Left cardiac atrium (tissue), 4 donors: ENCODE results near the gene DNAJC15. TPM values are rescaled to one million over a fixed set of nuclear protein-coding genes. Genes with fewer than 3 reads are reported as not detected.

ENCODE experiments used
- ATAC-seq, 2 donors: fragments of 200-7000 bp; cut with Tn5 transposase; one replicate each; pipeline ENCODE4 v1.9.1; 2020; ENCODE audit warnings: mild to moderate bottlenecking in 2 of 2, moderate library complexity in 2 of 2
- DNase-seq: peaks from one replicate; pipeline ENCODE4 v3.0.0-alpha.2; 2020
- intact Hi-C, 2 donors: fragments of 100-400 bp; cut with DNase I; formaldehyde crosslinking; loops; one replicate each; pipeline versions ENCODE4 v1.14.1 to v1.15.1; 2022 to 2023
- total RNA-seq, 2 donors: library from RNA; stranded (reverse); fragmentation: NEBNext Ultra II Directional; extraction: Animal tissue kit (Norgen Biotek cat#: 25700); gene quantifications; one replicate each; pipeline ENCODE4 v1.2.1, GENCODE V29; 2021
- donor health status: DM: no; HTN: yes; CAD: no.
- donor health status: DM: no; HTN: yes; CAD: no; lungs with severe emphysema.
- donor health status: DM: yes; HTN: yes; CAD: no.
- donor health status: Dilated cardiomyopathy.

The DNAJC15 gene
- total RNA-seq, 2 donors from 2014 or later: 21.8 to 24.4 TPM

DNA sequence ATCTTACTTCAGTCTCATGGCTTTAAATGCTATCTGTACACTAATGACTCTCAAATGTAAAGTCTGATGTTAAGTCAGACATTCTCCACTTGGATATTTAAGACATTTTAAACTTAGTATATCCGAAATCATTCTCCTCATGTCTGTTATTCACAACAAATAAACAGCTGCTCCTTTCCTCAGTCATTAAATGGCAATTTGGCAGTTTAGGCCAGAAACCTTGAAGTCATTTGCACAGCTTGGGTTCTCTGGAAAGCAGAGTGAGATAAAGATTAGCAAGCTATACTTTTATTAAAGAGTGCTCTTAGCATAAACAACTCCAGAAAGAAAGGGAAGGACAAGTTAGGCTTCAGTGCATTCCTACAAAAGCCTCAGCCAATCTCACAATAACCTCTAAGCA lies 53.7 kb downstream of the DNAJC15 start:
- DNase-seq (no peak), ATAC-seq (no peak)
- intact Hi-C loops: no loop called here

DNA sequence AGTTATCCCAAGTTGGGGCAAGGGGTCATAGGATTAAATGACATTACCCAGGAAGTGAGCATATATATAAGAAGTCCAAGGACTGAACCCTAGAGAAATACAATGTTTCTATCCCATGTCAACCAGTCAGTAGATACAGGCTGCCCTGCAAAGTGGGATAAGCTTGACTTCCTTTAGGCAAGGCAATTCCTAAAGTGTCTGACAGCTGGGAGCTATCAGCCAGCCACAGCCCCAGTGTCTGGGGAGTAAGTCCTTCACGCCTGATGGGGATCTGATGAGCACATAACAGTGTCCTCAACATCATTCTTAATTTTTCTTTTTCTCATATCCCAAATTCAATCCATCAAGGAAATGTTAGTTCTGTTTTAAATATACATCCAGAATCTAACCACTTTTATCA lies 54.1 kb downstream of the DNAJC15 start:
- ATAC-seq (peak in 1 of 2 donors; percentile 23), DNase-seq (no peak)
- intact Hi-C loops: no loop called here

- ATAC-seq (no peak), DNase-seq (no peak)
- intact Hi-C loops: no loop called here
These were observed 54.5 kb downstream of the DNAJC15 start for GRCh38 chr13:43077906-43078305.

DNA sequence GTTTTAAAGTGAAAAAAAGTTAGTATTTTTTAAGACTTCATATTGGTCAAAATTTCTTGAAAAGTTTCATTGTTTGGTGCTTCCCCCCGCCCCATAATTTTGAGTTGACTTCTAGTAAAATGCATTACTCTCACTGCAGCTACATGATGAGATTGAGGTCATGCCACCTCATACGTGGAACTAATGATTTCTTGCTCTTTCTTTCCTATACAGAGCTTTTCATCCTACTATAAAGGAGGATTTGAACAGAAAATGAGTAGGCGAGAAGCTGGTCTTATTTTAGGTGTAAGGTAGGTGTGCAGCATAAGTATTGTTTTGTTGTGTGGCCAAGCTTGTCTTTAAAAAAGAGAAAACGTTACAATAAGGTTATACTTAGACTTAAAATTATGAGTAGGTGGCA lies 55.0 kb downstream of the DNAJC15 start:
- DNase-seq (no peak), ATAC-seq (no peak)
- intact Hi-C loops: no loop called here

DNA sequence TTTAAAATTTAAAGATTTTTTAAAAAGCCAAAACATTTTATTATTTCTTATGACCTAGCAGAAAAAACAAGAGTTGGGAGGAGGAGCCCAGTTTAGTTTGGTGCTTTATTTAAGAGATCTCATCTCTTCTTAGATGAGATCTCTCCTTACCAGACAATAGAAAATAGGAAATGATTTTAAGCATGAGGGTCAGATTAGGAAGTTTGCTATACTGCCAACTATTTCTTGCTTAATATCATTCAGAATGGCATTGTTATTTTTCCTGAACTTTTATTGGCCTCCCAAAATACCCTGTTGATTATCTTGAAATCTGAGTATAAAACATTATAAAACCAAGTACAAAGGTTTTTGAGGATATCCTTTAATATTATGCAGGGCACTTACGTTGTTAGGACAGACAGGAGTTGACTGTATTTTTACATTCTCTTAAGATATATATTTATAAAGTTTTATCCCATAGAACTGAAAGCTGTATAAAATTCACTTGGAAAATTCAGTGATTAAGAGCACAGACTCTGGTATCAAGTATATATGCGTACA lies 56.1 kb downstream of the DNAJC15 start:
- ATAC-seq: no peak
- intact Hi-C loops: no loop called here
- no peak for DNase-seq

GRCh38 chr13:43080199-43080598 lies 56.8 kb downstream of the DNAJC15 start:
- intact Hi-C loops: no loop called here
- no peak for DNase-seq
- no peak for ATAC-seq

- intact Hi-C loops: no loop called here
- DNase-seq (no peak), ATAC-seq (no peak)
These were observed 58.5 kb downstream of the DNAJC15 start for GRCh38 chr13:43081866-43082265.

DNA sequence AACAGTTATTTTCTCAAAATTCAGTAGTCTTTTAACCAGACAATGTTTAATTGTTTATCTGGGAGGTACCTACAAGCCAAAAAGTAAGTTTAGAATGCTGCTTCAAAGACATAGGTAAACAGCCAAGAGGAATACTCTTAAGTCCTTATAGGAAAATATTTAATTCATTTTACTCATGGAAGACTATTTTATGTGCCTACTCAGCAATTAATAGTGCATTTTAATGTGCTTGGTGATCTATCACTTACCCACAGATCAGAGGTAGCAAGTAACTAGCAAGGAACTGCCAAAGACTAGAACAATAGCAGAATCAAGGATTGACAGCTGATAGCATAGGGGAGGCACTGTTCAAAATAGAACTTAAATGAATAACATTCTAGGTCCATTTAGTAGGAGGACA lies 60.4 kb downstream of the DNAJC15 start:
- DNase-seq: no peak
- ATAC-seq: no peak
- intact Hi-C loops: no loop called here

DNA sequence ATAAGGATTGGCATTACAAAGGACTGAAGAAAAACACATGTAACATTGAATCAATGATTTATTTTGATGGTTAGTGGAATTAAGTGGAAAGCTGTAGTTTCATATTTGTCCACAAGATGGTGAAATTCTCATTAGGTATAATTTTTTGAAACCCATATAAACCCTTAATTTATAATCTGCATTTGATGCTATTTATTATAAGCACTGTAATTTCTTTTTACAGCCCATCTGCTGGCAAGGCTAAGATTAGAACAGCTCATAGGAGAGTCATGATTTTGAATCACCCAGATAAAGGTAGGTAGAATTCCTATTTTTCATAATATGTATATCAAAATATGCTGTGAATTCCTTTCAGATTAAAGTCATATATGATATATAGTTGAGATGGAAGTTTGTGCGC lies 62.2 kb downstream of the DNAJC15 start:
- ATAC-seq (no peak), DNase-seq (no peak)
- intact Hi-C loops: loop anchor here in 1 of 2 donors (5.0 kb wide), 1 partner anchor 722 kb away; no protein-coding TSS in a partner anchor

DNA sequence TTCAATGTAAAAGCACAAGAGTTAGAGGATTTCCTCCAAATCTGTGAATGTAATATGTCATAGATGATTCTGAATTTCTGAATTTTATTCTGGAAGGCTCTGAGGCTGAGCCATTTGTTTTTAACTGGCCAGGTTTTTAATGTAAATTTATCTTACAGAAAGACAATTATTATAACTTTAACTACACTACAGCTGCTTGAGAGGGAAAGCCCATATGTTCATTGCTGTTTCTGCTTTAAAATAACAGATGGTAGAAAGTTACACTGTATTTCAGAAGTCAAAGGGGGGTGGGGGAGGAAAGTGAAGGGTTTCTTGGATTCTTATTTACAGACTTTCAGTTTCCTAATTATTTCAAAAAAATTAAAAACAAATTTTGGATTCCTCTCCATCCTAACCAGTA lies 62.8 kb downstream of the DNAJC15 start:
- ATAC-seq (no peak), DNase-seq (no peak)
- intact Hi-C loops: loop anchor here in 1 of 2 donors (5.0 kb wide), 1 partner anchor 721 kb away; no protein-coding TSS in a partner anchor

- intact Hi-C loops: loop anchor here in 1 of 2 donors (5.0 kb wide), 1 partner anchor 719 kb away; no protein-coding TSS in a partner anchor
- ATAC-seq: peak in 1 of 2 donors; percentile 59
- DNase-seq: no peak
These were observed 64.7 kb downstream of the DNAJC15 start for GRCh38 chr13:43088093-43088511.

GRCh38 chr13:43089912-43090498 lies 66.6 kb downstream of the DNAJC15 start:
- DNase-seq (no peak), ATAC-seq (no peak)
- intact Hi-C loops: loop anchor here in 1 of 2 donors (5.0 kb wide), 1 partner anchor 717 kb away; no protein-coding TSS in a partner anchor

DNA sequence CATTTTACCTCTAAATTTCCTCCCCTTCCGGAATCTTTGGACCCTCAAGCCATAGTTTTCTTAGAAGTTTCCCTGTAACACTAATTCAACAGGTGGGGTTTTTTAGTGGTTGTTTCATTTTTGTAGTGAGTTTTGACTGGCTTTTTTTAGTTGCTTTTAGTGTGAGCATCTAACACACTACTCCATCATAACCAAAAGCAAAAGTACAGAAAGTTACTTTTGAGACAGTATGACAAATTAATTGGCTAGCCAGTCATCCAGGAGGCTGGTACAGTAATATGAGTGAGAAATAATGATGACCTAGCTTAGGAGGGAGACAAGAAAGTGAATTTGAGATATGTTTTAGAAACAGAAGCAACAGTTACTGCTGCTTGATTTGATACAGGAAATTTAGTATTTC lies 71.5 kb downstream of the DNAJC15 start:
- intact Hi-C loops: no loop called here
- no peak for DNase-seq
- no peak for ATAC-seq

GRCh38 chr13:43095771-43096719 lies 72.7 kb downstream of the DNAJC15 start:
- DNase-seq: no peak
- intact Hi-C loops: no loop called here
- ATAC-seq: no peak

DNA sequence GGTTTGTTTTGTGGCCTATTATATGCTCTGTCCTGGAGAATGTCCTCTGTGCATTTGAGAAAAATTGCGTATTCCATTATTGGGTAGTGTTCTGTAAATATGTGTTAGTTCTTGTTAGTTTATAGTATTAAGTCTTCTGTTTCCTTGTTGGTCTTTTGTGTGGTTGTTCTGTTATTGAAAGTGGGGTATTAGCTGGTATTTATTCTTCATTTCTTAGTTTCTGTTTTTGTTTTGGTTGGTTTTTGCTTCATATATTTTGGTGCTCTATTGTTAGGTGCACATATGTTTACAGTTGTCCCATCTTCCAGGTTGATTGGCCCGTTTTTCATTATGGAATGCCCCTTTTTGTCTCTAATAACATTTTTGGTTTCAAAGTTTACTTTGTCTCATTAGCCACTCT lies 77.3 kb downstream of the DNAJC15 start:
- DNase-seq (no peak), ATAC-seq (no peak)
- intact Hi-C loops: no loop called here

DNA sequence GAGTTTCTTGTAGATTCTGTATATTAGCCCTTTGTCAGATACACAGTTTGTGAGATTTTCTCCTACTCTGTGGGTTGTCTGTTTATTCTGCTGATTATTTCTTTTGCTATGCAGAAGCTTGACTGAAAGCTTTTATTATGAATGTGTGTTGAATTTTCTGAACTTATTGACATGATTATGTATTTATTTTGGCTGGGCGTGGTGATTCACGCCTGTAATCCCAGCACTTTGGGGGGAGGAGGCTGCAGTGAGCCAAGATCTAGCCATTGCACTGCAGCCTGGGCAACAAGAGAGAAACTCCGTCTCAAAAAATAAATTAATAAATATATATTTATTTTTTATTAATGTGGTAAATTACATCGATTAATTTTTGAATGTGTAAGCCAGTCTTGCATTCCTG lies 78.9 kb downstream of the DNAJC15 start:
- no peak for DNase-seq
- ATAC-seq: no peak
- intact Hi-C loops: no loop called here

DNA sequence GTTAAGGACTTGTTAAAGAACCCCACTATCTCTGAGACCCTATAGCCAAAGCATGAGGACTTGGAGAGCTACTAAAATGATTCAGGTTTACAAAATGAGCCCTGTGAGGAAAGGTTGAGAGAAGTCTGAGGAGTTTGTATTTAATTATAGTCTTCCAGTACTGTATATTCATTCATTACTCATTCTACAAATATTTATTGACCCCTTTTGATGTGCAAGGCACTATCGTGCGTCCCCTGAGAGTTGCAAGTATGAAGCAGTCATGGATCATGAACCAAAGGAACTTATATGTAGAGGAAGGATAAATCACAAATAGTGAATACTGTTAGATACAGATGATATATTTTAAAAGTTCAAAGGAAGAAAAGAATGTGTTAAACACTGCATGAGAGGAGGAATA lies 84.4 kb downstream of the DNAJC15 start:
- DNase-seq: no peak
- no peak for ATAC-seq
- intact Hi-C loops: no loop called here

DNA sequence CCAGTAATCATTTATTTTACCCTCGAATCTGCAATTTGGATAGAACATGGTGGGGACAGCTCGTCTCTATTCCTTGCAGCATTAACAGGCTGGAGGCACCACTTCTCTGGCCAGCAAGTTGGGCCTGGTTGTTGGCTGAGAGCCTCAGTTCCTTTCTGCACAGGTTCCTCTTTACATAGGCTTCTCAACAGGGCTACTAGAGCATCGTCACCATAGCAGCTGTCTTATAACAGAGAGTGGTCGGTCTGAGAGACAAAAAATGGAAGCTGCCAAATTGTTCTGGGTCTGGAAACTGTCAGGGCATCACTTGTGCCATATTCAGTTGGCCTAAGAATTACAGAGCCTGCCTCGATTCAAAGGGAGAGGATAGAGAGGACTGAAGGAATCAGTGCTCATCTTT lies 86.7 kb downstream of the DNAJC15 start:
- ATAC-seq (peak in 1 of 2 donors; percentile 19), DNase-seq (no peak)
- intact Hi-C loops: no loop called here

DNA sequence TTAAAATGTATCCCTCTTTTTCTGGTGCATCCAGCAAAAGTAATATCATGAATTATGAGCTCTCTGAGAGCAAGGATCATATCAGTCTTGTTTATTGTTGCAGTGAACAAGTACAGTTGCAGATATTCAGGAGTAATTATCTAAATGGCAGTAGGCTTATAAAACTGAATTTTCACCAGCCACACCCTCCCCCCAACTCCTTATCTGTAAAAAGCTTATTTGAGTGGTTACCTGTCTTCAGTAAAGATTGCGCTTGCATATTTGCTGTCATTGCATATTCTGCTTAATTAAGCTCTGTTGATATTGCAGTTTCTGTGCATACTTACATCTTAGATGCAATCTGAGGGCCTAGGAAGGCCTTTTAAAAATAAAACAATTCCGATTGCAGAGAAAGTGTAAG lies 87.3 kb downstream of the DNAJC15 start:
- ATAC-seq: no peak
- no peak for DNase-seq
- intact Hi-C loops: no loop called here
